GM23338 (cell line): ENCODE measurements around the gene MEGF11. TPM values are rescaled to one million over a fixed set of nuclear protein-coding genes. Genes with fewer than 3 reads are reported as not detected.

ENCODE experiments used
- ATAC-seq: fragments of 200-7000 bp; cut with Tn5 transposase; 3 replicates; pipeline ENCODE4 v1.9.1; 2020
- DNase-seq: peaks from one replicate; pipeline ENCODE4 v3.0.0-alpha.2; 2015; ENCODE audit warnings: low spot score
- H2AFZ ChIP-seq: fragments of 200-600 bp; sonication (generic); 2 replicates; pipeline ENCODE4 v1.8.0; 2016; ENCODE audit warnings: antibody characterized with exemption, mild to moderate bottlenecking, moderate library complexity
- H3F3A ChIP-seq: fragments of 200-600 bp; sonication (generic); replicated peaks from 2 replicates; pipeline ENCODE4 v1.8.0; 2017; ENCODE audit warnings: antibody characterized with exemption, mixed run types, low read depth
- H3K27ac ChIP-seq: fragments of 200-600 bp; sonication (generic); 2 replicates; pipeline ENCODE4 v1.6.1; 2016; ENCODE audit warnings: low read depth
- H3K27me3 ChIP-seq: fragments of 200-600 bp; sonication (generic); 2 replicates; pipeline ENCODE4 v1.8.0; 2016; ENCODE audit warnings: mild to moderate bottlenecking, mixed run types, moderate library complexity; ENCODE audit not compliant: insufficient read depth
- H3K36me3 ChIP-seq: fragments of 200-600 bp; sonication (generic); 2 replicates; pipeline ENCODE4 v1.8.0; 2016; ENCODE audit warnings: mild to moderate bottlenecking; ENCODE audit not compliant: insufficient read depth
- H3K4me1 ChIP-seq: fragments of 200-600 bp; sonication (generic); 2 replicates; pipeline ENCODE4 v1.8.0; 2016; ENCODE audit warnings: mild to moderate bottlenecking, moderate library complexity; ENCODE audit not compliant: insufficient read depth
- H3K4me2 ChIP-seq: fragments of 200-600 bp; sonication (generic); 2 replicates; pipeline ENCODE4 v1.7.1; 2017; ENCODE audit warnings: mixed run types
- H3K4me3 ChIP-seq: fragments of 200-600 bp; sonication (generic); 2 replicates; pipeline ENCODE4 v1.6.1; 2016; ENCODE audit warnings: mixed run types
- H3K79me2 ChIP-seq: fragments of 200-600 bp; sonication (generic); replicated peaks from 2 replicates; pipeline ENCODE4 v1.8.0; 2017; ENCODE audit warnings: mild to moderate bottlenecking; ENCODE audit not compliant: insufficient read depth
- H3K9me2 ChIP-seq: fragments of 200-600 bp; sonication (generic); 2 replicates; pipeline ENCODE4 v1.8.0; 2017; ENCODE audit not compliant: insufficient read depth
- H4K20me1 ChIP-seq: fragments of 200-600 bp; sonication (generic); replicated peaks from 2 replicates; pipeline ENCODE4 v1.8.0; 2017; ENCODE audit warnings: mild to moderate bottlenecking; ENCODE audit not compliant: insufficient read depth
- H3K27ac Mint-ChIP-seq: 2 replicates; pipeline ENCODE4 v1.8.0; 2020; ENCODE audit warnings: inconsistent platforms, mild to moderate bottlenecking, moderate library complexity, mixed read lengths
- H3K27me3 Mint-ChIP-seq: 3 replicates; pipeline ENCODE4 v1.8.0; 2022; ENCODE audit warnings: low read depth, mild to moderate bottlenecking, moderate library complexity, mixed read lengths, inconsistent platforms; ENCODE audit not compliant: insufficient read depth, poor library complexity
- H3K36me3 Mint-ChIP-seq: 3 replicates; pipeline ENCODE4 v1.8.0; 2021; ENCODE audit warnings: low read depth, mild to moderate bottlenecking, inconsistent platforms, moderate library complexity, mixed read lengths
- H3K4me1 Mint-ChIP-seq: 3 replicates; pipeline ENCODE4 v1.8.0; 2020; ENCODE audit warnings: mild to moderate bottlenecking, inconsistent platforms, mixed read lengths
- H3K4me3 Mint-ChIP-seq: 3 replicates; pipeline ENCODE4 v1.8.0; 2021; ENCODE audit warnings: moderate library complexity, mild to moderate bottlenecking, inconsistent platforms, mixed read lengths
- H3K9me3 Mint-ChIP-seq: 3 replicates; pipeline ENCODE4 v1.8.0; 2020; ENCODE audit warnings: moderate library complexity, mild to moderate bottlenecking, inconsistent platforms, mixed read lengths
- CREB1 ChIP-seq: fragments of 250-450 bp; sonication (Bioruptor Pico); IDR thresholded peaks from 2 replicates; pipeline ENCODE4 v1.5.0; 2020; ENCODE audit warnings: low read depth, mild to moderate bottlenecking, moderate library complexity
- EZH2phosphoT487 ChIP-seq: fragments of 200-600 bp; sonication (generic); IDR thresholded peaks from one replicate; pipeline ENCODE4 v1.8.1; 2018; ENCODE audit warnings: antibody characterized with exemption; ENCODE audit not compliant: unreplicated experiment
- JUNB ChIP-seq: IDR thresholded peaks from one replicate; pipeline ENCODE4 v1.6.1; 2016; ENCODE audit warnings: antibody characterized with exemption; ENCODE audit not compliant: unreplicated experiment
- POLR2AphosphoS5 ChIP-seq: IDR thresholded peaks from 2 replicates; pipeline ENCODE4 v1.6.1; 2016; ENCODE audit warnings: antibody characterized with exemption, low read depth
- STAT1 ChIP-seq: IDR thresholded peaks from one replicate; pipeline ENCODE4 v1.6.1; 2016; ENCODE audit warnings: antibody characterized with exemption; ENCODE audit not compliant: unreplicated experiment
- ZNF114 ChIP-seq: fragments of 250-450 bp; sonication (Bioruptor Pico); IDR thresholded peaks from 2 replicates; pipeline ENCODE4 v1.5.0; 2020; ENCODE audit warnings: mild to moderate bottlenecking, moderate library complexity
- polyA plus RNA-seq: library from polyadenylated mRNA; unstranded; fragments of >200 nt; fragmentation: Nextera tagmentation; extraction: Ambion mirVana; gene quantifications from 2 replicates; pipeline ENCODE4 v1.2.1, GENCODE V29; 2016
- total RNA-seq: library from RNA; depleted of rRNA; stranded (reverse); fragments of >200 nt; shearing (Covaris generic); gene quantifications from 2 replicates; pipeline ENCODE4 v1.2.3, GENCODE V29; 2014
- TF ChIP-seq, protein P1 (sequence below): fragments of 250-450 bp; sonication (Bioruptor Pico); IDR thresholded peaks from 2 replicates; pipeline ENCODE4 v1.5.0; 2020; ENCODE audit warnings: mild to moderate bottlenecking, moderate library complexity
- TF ChIP-seq, protein P2 (sequence below): IDR thresholded peaks from 2 replicates; pipeline ENCODE4 v1.6.1; 2016; ENCODE audit warnings: antibody characterized with exemption
- TF ChIP-seq, protein P3 (sequence below): IDR thresholded peaks from one replicate; pipeline ENCODE4 v1.6.1; 2018; ENCODE audit warnings: antibody characterized with exemption; ENCODE audit not compliant: unreplicated experiment

The MEGF11 gene
- total and polyA plus RNA-seq, 2 experiments from 2014 or later, result 1.3 to 1.9 TPM

DNA sequence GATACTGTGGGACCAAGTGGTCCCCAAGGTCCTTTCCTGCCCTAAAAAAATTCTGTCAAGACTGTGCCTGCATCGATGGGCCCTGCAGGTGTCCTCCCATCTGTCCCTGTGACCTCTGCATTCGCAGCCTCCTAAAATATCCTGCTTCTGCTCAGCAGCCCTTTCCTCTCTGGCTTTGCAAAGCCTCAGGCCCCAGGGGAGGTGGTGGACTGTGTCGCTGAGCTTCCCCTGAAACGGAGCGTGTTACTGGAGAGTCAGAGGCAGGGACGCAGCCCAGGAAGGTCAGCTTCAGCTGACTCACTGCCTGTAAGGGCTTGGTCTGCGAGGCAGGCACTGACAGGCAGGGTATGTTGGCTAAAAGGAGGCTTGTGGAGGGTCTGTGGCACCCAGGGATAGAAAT is 274.2 kb downstream of the MEGF11 start:
- TF ChIP-seq, protein P1, sequence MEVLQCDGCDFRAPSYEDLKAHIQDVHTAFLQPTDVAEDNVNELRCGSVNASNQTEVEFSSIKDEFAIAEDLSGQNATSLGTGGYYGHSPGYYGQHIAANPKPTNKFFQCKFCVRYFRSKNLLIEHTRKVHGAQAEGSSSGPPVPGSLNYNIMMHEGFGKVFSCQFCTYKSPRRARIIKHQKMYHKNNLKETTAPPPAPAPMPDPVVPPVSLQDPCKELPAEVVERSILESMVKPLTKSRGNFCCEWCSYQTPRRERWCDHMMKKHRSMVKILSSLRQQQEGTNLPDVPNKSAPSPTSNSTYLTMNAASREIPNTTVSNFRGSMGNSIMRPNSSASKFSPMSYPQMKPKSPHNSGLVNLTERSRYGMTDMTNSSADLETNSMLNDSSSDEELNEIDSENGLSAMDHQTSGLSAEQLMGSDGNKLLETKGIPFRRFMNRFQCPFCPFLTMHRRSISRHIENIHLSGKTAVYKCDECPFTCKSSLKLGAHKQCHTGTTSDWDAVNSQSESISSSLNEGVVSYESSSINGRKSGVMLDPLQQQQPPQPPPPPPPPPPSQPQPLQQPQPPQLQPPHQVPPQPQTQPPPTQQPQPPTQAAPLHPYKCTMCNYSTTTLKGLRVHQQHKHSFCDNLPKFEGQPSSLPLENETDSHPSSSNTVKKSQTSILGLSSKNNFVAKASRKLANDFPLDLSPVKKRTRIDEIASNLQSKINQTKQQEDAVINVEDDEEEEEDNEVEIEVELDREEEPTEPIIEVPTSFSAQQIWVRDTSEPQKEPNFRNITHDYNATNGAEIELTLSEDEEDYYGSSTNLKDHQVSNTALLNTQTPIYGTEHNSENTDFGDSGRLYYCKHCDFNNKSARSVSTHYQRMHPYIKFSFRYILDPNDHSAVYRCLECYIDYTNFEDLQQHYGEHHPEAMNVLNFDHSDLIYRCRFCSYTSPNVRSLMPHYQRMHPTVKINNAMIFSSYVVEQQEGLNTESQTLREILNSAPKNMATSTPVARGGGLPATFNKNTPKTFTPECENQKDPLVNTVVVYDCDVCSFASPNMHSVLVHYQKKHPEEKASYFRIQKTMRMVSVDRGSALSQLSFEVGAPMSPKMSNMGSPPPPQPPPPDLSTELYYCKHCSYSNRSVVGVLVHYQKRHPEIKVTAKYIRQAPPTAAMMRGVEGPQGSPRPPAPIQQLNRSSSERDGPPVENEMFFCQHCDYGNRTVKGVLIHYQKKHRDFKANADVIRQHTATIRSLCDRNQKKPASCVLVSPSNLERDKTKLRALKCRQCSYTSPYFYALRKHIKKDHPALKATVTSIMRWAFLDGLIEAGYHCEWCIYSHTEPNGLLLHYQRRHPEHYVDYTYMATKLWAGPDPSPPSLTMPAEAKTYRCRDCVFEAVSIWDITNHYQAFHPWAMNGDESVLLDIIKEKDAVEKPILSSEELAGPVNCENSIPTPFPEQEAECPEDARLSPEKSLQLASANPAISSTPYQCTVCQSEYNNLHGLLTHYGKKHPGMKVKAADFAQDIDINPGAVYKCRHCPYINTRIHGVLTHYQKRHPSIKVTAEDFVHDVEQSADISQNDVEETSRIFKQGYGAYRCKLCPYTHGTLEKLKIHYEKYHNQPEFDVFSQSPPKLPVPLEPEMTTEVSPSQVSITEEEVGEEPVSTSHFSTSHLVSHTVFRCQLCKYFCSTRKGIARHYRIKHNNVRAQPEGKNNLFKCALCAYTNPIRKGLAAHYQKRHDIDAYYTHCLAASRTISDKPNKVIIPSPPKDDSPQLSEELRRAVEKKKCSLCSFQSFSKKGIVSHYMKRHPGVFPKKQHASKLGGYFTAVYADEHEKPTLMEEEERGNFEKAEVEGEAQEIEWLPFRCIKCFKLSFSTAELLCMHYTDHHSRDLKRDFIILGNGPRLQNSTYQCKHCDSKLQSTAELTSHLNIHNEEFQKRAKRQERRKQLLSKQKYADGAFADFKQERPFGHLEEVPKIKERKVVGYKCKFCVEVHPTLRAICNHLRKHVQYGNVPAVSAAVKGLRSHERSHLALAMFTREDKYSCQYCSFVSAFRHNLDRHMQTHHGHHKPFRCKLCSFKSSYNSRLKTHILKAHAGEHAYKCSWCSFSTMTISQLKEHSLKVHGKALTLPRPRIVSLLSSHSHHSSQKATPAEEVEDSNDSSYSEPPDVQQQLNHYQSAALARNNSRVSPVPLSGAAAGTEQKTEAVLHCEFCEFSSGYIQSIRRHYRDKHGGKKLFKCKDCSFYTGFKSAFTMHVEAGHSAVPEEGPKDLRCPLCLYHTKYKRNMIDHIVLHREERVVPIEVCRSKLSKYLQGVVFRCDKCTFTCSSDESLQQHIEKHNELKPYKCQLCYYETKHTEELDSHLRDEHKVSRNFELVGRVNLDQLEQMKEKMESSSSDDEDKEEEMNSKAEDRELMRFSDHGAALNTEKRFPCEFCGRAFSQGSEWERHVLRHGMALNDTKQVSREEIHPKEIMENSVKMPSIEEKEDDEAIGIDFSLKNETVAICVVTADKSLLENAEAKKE (CRISPR knock-in tag), result no peak
- TF ChIP-seq EZH2phosphoT487 (no peak), CREB1 (CRISPR knock-in tag) (no peak), POLR2AphosphoS5 (no peak), JUNB (no peak), STAT1 (no peak), ZNF114 (CRISPR knock-in tag) (no peak)
- TF ChIP-seq, protein P2, sequence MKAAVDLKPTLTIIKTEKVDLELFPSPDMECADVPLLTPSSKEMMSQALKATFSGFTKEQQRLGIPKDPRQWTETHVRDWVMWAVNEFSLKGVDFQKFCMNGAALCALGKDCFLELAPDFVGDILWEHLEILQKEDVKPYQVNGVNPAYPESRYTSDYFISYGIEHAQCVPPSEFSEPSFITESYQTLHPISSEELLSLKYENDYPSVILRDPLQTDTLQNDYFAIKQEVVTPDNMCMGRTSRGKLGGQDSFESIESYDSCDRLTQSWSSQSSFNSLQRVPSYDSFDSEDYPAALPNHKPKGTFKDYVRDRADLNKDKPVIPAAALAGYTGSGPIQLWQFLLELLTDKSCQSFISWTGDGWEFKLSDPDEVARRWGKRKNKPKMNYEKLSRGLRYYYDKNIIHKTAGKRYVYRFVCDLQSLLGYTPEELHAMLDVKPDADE, result no peak
- TF ChIP-seq, protein P3, sequence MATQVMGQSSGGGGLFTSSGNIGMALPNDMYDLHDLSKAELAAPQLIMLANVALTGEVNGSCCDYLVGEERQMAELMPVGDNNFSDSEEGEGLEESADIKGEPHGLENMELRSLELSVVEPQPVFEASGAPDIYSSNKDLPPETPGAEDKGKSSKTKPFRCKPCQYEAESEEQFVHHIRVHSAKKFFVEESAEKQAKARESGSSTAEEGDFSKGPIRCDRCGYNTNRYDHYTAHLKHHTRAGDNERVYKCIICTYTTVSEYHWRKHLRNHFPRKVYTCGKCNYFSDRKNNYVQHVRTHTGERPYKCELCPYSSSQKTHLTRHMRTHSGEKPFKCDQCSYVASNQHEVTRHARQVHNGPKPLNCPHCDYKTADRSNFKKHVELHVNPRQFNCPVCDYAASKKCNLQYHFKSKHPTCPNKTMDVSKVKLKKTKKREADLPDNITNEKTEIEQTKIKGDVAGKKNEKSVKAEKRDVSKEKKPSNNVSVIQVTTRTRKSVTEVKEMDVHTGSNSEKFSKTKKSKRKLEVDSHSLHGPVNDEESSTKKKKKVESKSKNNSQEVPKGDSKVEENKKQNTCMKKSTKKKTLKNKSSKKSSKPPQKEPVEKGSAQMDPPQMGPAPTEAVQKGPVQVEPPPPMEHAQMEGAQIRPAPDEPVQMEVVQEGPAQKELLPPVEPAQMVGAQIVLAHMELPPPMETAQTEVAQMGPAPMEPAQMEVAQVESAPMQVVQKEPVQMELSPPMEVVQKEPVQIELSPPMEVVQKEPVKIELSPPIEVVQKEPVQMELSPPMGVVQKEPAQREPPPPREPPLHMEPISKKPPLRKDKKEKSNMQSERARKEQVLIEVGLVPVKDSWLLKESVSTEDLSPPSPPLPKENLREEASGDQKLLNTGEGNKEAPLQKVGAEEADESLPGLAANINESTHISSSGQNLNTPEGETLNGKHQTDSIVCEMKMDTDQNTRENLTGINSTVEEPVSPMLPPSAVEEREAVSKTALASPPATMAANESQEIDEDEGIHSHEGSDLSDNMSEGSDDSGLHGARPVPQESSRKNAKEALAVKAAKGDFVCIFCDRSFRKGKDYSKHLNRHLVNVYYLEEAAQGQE, result no peak
- Mint-ChIP-seq H3K36me3 (no peaks in the 10 kb centered on the region; the same call in 2 of the 3 replicates), H3K4me1 (peaks cover 38% of the 10 kb centered on the region), H3K4me3 (no peak overlapping the region), H3K27ac (no peak overlapping the region), H3K9me3 (no peaks in the 10 kb centered on the region), H3K27me3 (peaks cover 6% of the 10 kb centered on the region)
- H4K20me1 ChIP-seq, result no peaks in the 10 kb centered on the region
- peaks cover 7% of the 10 kb centered on the region for H3K4me1 ChIP-seq
- H3K4me3 ChIP-seq, result no peak overlapping the region
- no peak overlapping the region for H2AFZ ChIP-seq
- no peaks in the 10 kb centered on the region for H3K27me3 ChIP-seq
- no peaks in the 10 kb centered on the region for H3K79me2 ChIP-seq
- peaks cover 6% of the 10 kb centered on the region for H3K9me2 ChIP-seq
- no peak for ATAC-seq
- H3K36me3 ChIP-seq, result no peaks in the 10 kb centered on the region
- DNase-seq, result no peak
- no peak overlapping the region for H3K27ac ChIP-seq
- no peaks in the 10 kb centered on the region for H3F3A ChIP-seq
- H3K4me2 ChIP-seq, result no peak overlapping the region
